Gastrocnemius medialis (tissue), 4 donors: ENCODE measurements around the gene RNF144A.

Source experiments
- CTCF ChIP-seq, 5 experiments: fragments of 450-650 bp in 3 of 5; fragments of 200-600 bp in 2 of 5; sonication (generic) in 2 of 5; IDR thresholded peaks in 4 of 5; conservative IDR thresholded peaks in 1 of 5; 1 replicate in 4 of 5; 2 replicates in 1 of 5; pipeline ENCODE4 v1.5.1; 2016 to 2019; ENCODE audit warnings: antibody characterized with exemption in 5 of 5, mild to moderate bottlenecking in 3 of 5, moderate library complexity in 3 of 5
- POLR2A ChIP-seq, 2 donors: fragments of 450-650 bp; IDR thresholded peaks; one replicate each; pipeline ENCODE4 v1.6.1; 2017; ENCODE audit warnings: antibody characterized with exemption in 2 of 2, mild to moderate bottlenecking in 2 of 2, moderate library complexity in 2 of 2

GRCh38 chr2:6930923-6931647 is 13.9 kb downstream of the RNF144A start:
- TF ChIP-seq CTCF (IDR thresholded peaks at IDR 0.05 in 4 of 5, conservative IDR thresholded peaks at IDR 0.05 in 1 of 5) (no peak), POLR2A (IDR thresholded peaks at IDR 0.05) (no peak)
